HepG2 (cell line): ENCODE measurements around the gene TMEM129. TPM values are rescaled to one million over a fixed set of nuclear protein-coding genes. Genes with fewer than 3 reads are reported as not detected.

Experiments used
- MLLT10 ChIP-seq: sonication (generic); formaldehyde crosslinking; IDR thresholded peaks from 2 replicates; pipeline ENCODE4 v1.4.0; 2020; ENCODE audit warnings: missing genetic modification reagents
- RELA ChIP-seq: sonication (generic); formaldehyde crosslinking; IDR thresholded peaks from 2 replicates; pipeline ENCODE4 v1.4.0; 2020; ENCODE audit warnings: missing genetic modification reagents
- RXRB ChIP-seq: IDR thresholded peaks from 2 replicates; pipeline ENCODE4 v1.6.1; 2016; ENCODE audit warnings: borderline replicate concordance, missing genetic modification reagents, missing compliant biosample characterization
- TAF15 ChIP-seq: fragments of 200-400 bp; formaldehyde crosslinking; IDR thresholded peaks from one replicate; pipeline ENCODE4 v1.6.1; 2018; ENCODE audit warnings: mild to moderate bottlenecking, low read depth, low read length; ENCODE audit not compliant: poor library complexity, severe bottlenecking
- TCF7L2 ChIP-seq: IDR thresholded peaks from 2 replicates; pipeline ENCODE4 v1.6.1; 2011; ENCODE audit warnings: mild to moderate bottlenecking, low read depth, low read length, moderate library complexity
- ZNF570 ChIP-seq: sonication (generic); formaldehyde crosslinking; IDR thresholded peaks from 2 replicates; pipeline ENCODE4 v1.4.0; 2020; ENCODE audit warnings: mild to moderate bottlenecking, missing genetic modification reagents, borderline replicate concordance
- ZNF709 ChIP-seq: sonication (generic); formaldehyde crosslinking; IDR thresholded peaks from 2 replicates; pipeline ENCODE4 v1.5.0; 2020; ENCODE audit warnings: mild to moderate bottlenecking, missing genetic modification reagents
- ZNF768 ChIP-seq: sonication (generic); formaldehyde crosslinking; IDR thresholded peaks from 2 replicates; pipeline ENCODE4 v1.4.0; 2020; ENCODE audit warnings: missing genetic modification reagents
- ZNF841 ChIP-seq: sonication (generic); formaldehyde crosslinking; IDR thresholded peaks from 2 replicates; pipeline ENCODE4 v1.8.1; 2023; ENCODE audit warnings: missing genetic modification reagents, borderline replicate concordance
- polyA plus RNA-seq, 8 experiments: library from polyadenylated mRNA; depleted of rRNA in 3 of 8; stranded (reverse) in 7 of 8; unstranded in 1 of 8; fragments of >200 nt; fragmentation: Illumina TruSeq in 4 of 8; extraction: Trizol in 4 of 8; gene quantifications; 2 replicates each; pipeline versions ENCODE4 v1.2.1 to v1.2.3, GENCODE V29; 2011 to 2016; ENCODE audit warnings: low read depth in 4 of 8, missing spikeins in 1 of 8, mixed read lengths in 1 of 8; ENCODE audit not compliant: insufficient read depth in 1 of 8
- total RNA-seq, 5 experiments: library from RNA; depleted of rRNA; stranded (reverse); fragments of >200 nt; fragmentation: Illumina TruSeq; extraction: Trizol; gene quantifications; 2 replicates each; pipeline ENCODE4 v1.2.3, GENCODE V29; 2016; ENCODE audit warnings: low read depth in 1 of 5
- TF ChIP-seq, protein P1 (sequence below): sonication (generic); formaldehyde crosslinking; IDR thresholded peaks from 2 replicates; pipeline ENCODE4 v1.8.0; 2022; ENCODE audit warnings: mild to moderate bottlenecking, missing genetic modification reagents, borderline replicate concordance
- TF ChIP-seq, protein P2 (sequence below), 2 experiments: IDR thresholded peaks; 2 replicates each; pipeline ENCODE4 v1.6.1; 2011 to 2012; ENCODE audit warnings: low read length in 2 of 2, borderline replicate concordance in 1 of 2, low read depth in 1 of 2, mild to moderate bottlenecking in 1 of 2, moderate library complexity in 1 of 2
- TF ChIP-seq, protein P3 (sequence below): sonication (generic); formaldehyde crosslinking; IDR thresholded peaks from 2 replicates; pipeline ENCODE4 v1.4.0; 2020; ENCODE audit warnings: mild to moderate bottlenecking, missing genetic modification reagents
- TF ChIP-seq, protein P4 (sequence below): sonication (generic); formaldehyde crosslinking; IDR thresholded peaks from 2 replicates; pipeline ENCODE4 v1.4.0; 2020; ENCODE audit warnings: missing genetic modification reagents

The TMEM129 gene
- total and polyA plus RNA-seq, 2 of the 13 experiments (the other 11 are each of a cell fraction or from before 2014, with no cell fraction given) = 19.0 to 25.8 TPM

DNA sequence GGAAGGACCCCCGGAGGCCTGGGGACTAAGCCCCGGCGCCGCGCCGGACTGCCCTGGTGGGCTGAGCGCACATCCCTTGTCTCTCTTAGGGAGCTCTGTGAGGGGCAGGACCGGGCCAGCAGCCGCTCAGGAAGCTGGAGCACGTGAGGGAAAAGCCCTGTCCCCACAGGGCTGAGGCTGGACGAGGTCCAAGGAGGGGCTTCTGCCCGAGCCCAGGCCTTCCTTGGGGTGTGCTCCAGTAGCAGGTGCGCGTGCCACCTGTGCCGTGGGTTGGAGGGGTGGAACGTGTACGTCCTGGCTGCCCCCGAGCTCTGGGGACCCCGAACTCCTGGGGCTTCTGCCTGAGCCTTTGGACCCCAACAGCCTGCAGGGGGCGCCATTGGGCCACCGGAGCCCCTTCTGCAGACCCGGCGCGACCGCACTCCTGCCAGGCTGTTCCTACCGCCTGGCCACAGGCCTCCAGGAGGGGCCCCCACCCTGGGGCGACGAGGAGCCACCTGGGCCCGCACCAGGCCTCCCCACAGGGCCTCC, 27.4 kb upstream of the TMEM129 start (continued):
- TF ChIP-seq, protein P1, sequence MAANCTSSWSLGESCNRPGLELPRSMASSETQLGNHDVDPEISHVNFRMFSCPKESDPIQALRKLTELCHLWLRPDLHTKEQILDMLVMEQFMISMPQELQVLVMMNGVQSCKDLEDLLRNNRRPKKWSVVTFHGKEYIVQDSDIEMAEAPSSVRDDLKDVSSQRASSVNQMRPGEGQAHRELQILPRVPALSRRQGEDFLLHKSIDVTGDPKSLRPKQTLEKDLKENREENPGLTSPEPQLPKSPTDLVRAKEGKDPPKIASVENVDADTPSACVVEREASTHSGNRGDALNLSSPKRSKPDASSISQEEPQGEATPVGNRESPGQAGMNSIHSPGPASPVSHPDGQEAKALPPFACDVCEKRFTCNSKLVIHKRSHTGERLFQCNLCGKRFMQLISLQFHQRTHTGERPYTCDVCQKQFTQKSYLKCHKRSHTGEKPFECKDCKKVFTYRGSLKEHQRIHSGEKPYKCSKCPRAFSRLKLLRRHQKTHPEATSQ (CRISPR knock-in tag) = no peak
- TF ChIP-seq, protein P2, sequence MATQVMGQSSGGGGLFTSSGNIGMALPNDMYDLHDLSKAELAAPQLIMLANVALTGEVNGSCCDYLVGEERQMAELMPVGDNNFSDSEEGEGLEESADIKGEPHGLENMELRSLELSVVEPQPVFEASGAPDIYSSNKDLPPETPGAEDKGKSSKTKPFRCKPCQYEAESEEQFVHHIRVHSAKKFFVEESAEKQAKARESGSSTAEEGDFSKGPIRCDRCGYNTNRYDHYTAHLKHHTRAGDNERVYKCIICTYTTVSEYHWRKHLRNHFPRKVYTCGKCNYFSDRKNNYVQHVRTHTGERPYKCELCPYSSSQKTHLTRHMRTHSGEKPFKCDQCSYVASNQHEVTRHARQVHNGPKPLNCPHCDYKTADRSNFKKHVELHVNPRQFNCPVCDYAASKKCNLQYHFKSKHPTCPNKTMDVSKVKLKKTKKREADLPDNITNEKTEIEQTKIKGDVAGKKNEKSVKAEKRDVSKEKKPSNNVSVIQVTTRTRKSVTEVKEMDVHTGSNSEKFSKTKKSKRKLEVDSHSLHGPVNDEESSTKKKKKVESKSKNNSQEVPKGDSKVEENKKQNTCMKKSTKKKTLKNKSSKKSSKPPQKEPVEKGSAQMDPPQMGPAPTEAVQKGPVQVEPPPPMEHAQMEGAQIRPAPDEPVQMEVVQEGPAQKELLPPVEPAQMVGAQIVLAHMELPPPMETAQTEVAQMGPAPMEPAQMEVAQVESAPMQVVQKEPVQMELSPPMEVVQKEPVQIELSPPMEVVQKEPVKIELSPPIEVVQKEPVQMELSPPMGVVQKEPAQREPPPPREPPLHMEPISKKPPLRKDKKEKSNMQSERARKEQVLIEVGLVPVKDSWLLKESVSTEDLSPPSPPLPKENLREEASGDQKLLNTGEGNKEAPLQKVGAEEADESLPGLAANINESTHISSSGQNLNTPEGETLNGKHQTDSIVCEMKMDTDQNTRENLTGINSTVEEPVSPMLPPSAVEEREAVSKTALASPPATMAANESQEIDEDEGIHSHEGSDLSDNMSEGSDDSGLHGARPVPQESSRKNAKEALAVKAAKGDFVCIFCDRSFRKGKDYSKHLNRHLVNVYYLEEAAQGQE (IDR thresholded peaks at IDR 0.05; ENCODE audit: borderline replicate concordance in 1 of 2, low read depth in 1 of 2, low read length in 2 of 2) = no peak
- no peak for TF ChIP-seq ZNF570
- TF ChIP-seq ZNF709 (CRISPR knock-in tag) = no peak
- no peak for TF ChIP-seq ZNF768 (CRISPR knock-in tag)
- no peak for TF ChIP-seq TCF7L2
- no peak for TF ChIP-seq TAF15
- TF ChIP-seq RELA (CRISPR knock-in tag) = no peak
- TF ChIP-seq MLLT10 (CRISPR knock-in tag) = no peak
- TF ChIP-seq RXRB (CRISPR knock-in tag) = no peak
- TF ChIP-seq, protein P3, sequence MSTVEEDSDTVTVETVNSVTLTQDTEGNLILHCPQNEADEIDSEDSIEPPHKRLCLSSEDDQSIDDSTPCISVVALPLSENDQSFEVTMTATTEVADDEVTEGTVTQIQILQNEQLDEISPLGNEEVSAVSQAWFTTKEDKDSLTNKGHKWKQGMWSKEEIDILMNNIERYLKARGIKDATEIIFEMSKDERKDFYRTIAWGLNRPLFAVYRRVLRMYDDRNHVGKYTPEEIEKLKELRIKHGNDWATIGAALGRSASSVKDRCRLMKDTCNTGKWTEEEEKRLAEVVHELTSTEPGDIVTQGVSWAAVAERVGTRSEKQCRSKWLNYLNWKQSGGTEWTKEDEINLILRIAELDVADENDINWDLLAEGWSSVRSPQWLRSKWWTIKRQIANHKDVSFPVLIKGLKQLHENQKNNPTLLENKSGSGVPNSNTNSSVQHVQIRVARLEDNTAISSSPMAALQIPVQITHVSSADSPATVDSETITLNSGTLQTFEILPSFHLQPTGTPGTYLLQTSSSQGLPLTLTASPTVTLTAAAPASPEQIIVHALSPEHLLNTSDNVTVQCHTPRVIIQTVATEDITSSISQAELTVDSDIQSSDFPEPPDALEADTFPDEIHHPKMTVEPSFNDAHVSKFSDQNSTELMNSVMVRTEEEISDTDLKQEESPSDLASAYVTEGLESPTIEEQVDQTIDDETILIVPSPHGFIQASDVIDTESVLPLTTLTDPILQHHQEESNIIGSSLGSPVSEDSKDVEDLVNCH (CRISPR knock-in tag) = no peak
- TF ChIP-seq ZNF841 = no peak
- TF ChIP-seq, protein P4, sequence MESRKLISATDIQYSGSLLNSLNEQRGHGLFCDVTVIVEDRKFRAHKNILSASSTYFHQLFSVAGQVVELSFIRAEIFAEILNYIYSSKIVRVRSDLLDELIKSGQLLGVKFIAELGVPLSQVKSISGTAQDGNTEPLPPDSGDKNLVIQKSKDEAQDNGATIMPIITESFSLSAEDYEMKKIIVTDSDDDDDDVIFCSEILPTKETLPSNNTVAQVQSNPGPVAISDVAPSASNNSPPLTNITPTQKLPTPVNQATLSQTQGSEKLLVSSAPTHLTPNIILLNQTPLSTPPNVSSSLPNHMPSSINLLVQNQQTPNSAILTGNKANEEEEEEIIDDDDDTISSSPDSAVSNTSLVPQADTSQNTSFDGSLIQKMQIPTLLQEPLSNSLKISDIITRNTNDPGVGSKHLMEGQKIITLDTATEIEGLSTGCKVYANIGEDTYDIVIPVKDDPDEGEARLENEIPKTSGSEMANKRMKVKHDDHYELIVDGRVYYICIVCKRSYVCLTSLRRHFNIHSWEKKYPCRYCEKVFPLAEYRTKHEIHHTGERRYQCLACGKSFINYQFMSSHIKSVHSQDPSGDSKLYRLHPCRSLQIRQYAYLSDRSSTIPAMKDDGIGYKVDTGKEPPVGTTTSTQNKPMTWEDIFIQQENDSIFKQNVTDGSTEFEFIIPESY (CRISPR knock-in tag) = peak; percentile 63; the same call in 1 of the 2 replicates
